AG09319 (cell line): Measurements from ENCODE around the gene TBC1D3B.
"Not testable (repeated sequence)": the region's sequence is repeated elsewhere in the genome, so short reads cannot be mapped to it uniquely, and the experiment has no call there.

Experiments used
- DNase-seq: peaks from one replicate; pipeline ENCODE4 v3.0.0-alpha.2; 2010; ENCODE audit warnings: low read depth; ENCODE audit errors: extremely low read depth
- TF ChIP-seq, protein P1 (sequence below): IDR thresholded peaks from 2 replicates; pipeline ENCODE4 v1.5.1; 2011; ENCODE audit warnings: low read depth, mild to moderate bottlenecking, inconsistent platforms, low read length, moderate library complexity

The TBC1D3B gene

DNA sequence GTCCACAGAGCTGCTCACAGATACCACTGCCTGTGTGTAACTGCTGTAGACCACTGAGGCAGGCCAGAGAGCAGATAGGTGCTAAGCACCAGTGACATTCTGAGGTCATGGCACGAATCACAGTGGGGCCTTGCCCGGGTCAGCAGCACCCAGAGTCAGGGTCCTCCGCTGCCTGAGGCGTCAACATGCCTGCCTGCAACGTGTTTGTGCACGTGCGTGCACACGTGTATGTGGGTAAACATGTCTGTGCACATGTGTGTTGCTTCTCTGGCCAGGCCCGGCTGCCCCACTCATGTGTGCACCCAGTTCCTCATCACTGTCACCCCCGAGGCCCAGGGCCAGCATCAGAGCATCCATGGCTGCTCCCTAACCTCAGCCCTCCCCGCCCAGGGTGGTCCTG is at the start of gene TBC1D3B:
Gene TBC1D3B, minus strand, starts transcription at position 101 of the 400 bp plus-strand sequence. CDS start 1,586 bp downstream, outside the sequence.
- not testable (repeated sequence) for DNase-seq

DNA sequence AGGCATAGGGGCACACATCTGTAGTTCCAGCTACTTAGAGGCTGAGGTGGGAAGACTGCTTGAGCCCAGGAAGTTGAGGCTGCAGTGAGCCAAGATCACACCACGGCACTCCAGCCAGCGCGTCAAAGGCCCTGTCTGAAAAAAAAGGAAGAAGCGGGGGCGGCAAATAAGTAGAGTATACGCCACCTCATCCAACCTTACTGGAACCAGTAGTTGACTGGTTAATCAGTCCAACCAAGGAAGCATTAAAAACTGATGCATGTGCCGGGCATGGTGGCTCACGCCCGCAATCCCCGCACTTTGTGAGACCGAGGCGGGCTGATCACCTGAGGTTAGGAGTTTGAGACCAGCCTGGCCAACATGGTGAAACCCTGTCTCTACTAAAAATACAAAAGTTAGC is 46.5 kb upstream of the TBC1D3B start:
- not testable (repeated sequence) for DNase-seq

DNA sequence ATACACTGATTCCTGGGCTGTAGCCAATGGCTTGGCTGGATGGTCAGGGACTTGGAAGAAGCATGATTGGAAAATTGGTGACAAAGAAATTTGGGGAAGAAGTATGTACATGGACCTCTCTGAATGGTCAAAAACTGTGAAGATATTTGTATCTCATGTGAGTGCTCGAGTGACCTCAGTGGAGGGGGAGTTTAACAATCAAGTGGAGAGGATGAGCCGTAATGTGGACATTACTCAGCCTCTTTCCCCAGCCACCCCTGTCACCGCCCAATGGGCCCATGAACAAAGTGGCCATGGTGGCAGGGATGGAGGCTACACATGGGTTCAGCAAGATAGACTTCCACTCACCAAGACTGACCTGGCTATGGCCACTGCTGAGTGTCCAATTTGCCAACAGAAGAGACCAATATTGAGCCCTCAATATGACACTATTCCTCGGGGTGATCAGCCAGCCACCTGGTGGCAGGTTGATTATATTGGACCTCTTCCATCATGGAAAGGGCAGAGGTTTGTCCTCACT is 45.2 kb upstream of the TBC1D3B start:
- not testable (repeated sequence) for DNase-seq

DNA sequence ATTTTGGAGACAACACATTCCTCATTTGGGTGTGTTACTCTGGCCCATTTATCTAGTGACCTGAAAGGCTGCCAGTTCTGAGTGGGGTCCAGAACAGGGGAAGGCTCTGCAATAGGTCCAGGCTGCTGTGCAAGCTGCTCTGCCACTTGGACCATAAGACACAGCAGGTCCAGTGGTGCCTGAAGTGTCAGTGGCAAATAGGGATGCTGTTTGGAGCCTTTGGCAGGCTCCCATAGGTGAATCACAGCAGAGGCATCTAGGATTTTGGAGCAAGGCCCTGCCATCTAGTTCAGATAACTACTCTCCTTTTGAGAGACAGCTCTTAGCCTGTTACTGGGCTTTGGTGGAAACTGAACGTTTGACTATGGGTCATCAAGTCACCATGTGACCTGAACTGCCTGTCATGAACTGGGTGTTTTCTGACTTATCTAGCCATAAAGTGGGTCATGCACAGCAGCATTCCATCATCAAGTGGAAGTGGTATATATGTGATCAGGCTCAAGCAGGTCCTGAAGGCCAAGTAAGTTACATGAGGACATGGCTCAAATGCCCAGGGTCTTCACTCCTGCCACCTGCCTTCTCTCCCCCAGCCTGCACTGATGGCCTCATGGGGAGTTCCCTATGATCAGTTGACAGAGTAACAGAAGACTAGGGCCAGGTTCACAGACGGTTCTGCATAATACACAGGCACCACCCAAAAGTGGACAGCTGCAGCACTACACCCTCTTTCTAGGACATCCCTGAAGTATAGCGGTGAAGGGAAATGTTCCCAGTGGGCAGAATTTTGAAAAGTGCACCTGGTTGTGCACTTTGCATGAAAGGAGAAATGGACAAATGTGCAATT is 44.5 kb upstream of the TBC1D3B start:
- DNase-seq = not testable (repeated sequence)

DNA sequence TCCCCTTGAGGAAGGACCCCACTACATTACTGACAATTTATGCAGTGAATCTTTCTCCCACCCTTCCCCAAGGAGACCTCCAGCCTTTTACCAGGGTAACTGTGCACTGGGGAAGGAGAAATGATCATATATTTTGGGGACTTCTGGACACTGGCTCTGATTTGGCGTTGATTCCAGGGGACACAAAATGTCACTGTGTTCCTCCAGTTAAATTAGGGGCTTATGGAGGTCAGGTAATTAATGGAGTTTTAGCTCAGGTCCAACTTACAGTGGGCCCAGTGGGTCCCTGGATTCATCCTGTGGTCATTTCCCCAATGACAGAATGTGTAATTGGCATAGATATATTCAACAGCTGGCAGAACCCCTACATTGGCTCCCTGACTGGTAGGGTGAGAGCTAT is 43.1 kb upstream of the TBC1D3B start:
- not testable (repeated sequence) for DNase-seq

DNA sequence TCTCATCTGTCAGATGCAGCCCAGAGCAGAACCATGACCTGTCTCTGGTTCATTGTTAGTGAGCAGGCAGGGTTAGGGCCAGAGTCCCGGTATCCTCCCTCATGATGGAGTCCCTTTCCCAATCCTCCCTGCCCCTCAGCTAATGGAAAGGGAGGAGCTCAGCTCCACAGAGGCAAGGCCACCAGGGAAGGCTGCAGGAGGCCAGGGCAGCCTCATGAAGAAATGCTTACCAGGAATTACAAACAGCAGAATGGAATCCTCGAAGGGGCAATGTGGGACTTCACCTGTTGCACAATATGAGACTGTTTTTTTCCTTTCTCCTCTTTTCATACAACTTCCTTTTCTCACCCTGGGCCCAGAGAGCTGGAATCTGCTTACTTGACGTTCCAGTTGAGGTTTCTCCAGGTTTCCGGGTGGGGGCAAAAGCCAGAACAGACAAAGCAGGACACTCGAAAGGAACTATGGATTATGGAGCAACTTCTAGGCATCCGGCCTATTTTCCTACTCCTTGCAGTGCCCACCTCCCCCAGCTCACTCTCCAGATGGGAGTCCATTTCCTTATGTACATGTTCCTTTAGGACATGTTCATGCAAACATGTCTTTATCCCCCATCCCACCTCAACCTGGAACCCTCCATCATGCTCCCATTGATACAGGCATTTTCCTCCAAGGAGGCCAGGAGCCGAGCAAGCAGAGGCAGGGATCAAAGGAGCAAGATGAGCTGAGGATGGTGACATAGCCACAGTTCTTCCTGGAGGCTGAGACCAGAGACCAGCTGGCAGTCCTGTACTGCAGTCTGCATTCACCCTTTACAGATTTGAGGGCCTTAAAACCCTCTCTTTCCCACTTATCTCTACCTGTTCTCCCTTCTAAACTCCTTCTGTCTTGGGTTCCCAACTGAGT is 39.2 kb upstream of the TBC1D3B start:
- DNase-seq = not testable (repeated sequence)

DNA sequence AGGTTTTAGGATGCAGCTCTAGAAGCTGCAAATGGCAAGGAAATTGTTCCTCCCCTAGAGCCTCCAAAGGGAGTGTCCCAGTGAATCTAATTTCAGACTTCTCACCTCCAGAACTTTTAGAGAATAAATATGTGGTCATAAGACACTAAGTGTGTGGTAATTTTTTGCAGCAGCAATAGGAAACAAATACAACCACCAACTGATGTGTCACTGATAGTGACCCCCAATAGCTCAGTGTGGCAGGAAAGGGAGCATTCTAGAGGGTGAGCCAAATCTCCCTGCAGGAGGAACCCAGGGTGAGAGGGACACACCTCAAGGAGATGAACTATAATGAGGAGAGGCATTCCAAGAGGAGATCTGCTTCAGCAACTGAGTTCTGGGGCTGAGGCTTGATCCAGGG is 38.5 kb upstream of the TBC1D3B start:
- DNase-seq = no peak
- TF ChIP-seq, protein P1, sequence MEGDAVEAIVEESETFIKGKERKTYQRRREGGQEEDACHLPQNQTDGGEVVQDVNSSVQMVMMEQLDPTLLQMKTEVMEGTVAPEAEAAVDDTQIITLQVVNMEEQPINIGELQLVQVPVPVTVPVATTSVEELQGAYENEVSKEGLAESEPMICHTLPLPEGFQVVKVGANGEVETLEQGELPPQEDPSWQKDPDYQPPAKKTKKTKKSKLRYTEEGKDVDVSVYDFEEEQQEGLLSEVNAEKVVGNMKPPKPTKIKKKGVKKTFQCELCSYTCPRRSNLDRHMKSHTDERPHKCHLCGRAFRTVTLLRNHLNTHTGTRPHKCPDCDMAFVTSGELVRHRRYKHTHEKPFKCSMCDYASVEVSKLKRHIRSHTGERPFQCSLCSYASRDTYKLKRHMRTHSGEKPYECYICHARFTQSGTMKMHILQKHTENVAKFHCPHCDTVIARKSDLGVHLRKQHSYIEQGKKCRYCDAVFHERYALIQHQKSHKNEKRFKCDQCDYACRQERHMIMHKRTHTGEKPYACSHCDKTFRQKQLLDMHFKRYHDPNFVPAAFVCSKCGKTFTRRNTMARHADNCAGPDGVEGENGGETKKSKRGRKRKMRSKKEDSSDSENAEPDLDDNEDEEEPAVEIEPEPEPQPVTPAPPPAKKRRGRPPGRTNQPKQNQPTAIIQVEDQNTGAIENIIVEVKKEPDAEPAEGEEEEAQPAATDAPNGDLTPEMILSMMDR = no peak

DNA sequence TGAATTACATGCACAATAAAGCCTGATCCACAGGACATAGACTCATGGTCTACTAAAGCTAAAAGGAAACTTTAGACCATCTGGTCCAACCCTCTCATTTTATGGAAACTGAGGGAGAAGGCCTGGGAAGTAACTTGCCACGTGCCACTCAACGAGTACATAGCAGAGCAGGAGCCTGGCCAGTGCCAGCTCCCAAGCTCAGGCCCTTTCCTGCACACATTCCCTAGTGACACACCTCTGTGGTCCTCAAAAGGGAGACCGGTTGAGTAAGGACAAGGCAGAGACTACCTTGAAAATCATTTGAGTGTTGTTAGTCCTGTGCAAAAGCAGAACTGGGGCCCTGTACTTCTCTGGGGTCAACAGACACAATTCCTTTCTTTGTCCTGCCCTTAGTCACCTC is 37.3 kb upstream of the TBC1D3B start:
- no peak for DNase-seq
- TF ChIP-seq, protein P1 = no peak

DNA sequence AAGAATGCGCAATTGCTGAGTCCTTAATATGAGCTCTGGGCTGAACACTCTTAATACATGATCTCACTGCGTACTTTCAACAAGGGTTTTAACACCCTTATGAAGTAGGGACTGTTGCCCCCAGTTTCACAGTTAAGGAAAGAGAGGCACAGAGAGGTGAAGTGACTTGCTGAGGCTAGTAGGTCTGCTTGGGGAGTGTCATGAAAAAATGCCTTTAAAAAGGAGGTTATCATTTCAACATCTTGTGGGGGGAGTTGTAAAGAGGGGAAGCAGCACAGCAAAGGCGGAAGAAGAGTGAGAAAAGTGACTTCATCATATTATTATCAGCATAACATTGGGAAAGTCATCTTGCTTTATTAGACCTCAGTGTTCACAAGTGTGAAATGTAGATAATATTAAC is 36.5 kb upstream of the TBC1D3B start:
- no peak for DNase-seq
- TF ChIP-seq, protein P1 = no peak

DNA sequence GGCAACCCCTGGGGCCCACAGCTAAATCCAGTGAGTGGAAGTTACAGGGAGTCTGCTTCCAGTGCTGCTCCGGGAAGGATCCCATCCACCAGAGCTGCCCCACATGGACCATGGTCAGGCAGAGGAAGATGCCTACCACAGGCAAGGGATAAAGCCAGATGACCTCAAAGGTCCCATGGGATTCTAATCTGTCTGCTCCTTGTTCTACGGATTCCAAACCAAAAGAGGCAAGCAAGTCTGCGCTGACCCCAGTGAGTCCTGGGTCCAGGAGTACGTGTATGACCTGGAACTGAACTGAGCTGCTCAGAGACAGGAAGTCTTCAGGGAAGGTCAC is 35.8 kb upstream of the TBC1D3B start:
- DNase-seq = no peak
- TF ChIP-seq, protein P1 = no peak

DNA sequence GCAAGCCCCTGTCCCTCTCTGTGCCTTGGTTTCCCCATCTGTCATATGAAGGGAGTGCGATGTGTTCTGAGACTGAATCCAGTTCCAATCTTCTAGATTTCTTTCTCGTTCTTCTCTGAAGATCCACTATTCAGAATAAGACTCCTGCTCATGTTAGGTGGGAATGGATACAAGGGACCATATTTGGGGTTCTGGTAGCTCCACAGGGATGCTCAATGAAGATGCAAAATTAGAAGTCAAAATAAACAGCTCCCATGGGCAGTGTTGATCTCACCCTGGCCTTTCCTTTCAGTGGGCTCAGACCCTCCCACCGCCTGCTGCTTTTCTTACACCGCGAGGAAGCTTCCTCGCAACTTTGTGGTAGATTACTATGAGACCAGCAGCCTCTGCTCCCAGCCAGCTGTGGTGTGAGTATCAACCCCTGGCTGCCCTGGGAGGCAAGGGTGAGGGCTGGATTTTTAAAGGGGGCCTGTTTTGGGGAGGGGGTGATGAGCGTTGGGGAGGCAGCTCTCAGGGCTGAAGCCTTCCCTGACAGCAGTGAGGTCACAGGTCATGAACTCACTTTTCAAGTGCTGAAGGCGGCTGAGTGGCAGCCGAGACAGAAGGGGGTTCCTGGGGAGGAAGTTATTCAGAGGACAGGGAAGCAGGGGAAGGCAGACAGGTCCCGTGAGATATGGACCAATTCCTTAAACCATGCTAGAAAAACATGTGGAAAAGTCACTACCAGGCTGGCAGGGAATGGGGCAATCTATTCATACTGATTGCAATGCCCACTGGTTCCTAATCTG is 35.2 kb upstream of the TBC1D3B start:
- DNase-seq = not testable (repeated sequence)

DNA sequence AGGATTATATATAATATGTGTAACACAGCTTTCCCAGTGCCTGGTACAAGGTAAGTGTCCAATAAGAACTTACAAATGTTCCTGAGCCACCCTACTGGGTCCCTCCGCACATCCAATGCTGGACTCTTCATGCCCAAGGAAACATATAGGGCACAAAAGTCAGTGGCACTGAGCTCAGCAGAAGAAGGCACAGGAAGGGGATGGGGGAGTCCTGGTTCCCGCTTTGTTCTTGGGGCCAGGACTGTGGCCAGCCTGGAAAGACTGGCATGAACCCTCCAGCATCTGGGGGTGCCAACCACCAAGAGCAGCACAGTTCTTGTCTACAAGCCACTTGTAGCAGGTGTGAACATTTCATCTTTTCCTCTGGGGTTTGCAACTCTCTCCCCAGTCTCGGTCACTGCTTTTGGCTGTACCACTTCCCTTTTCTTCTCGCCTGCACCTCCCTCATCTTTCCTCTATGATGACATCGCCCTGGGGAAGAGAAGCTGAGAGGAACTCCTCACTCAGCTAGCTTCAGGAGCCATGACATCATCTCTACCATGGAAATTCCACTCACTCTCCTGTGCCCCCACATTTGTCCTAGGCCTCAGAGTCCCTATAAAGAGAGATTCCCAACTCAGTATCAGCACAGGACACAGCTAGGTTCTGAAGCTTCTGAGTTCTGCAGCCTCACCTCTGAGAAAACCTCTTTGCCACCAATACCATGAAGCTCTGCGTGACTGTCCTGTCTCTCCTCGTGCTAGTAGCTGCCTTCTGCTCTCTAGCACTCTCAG is 34.2 kb upstream of the TBC1D3B start, which contains the start of gene CCL4L2:
Gene CCL4L2, plus strand, starts transcription at position 625 of the 773 bp plus-strand sequence.
- not testable (repeated sequence) for DNase-seq
